Measurements from ENCODE around the gene SPNS2. TPM values are rescaled to one million over a fixed set of nuclear protein-coding genes. Genes with fewer than 3 reads are reported as not detected.

SPNS2 gene
- total RNA-seq, 4 donors from 2014 or later: 10.4 to 17.4 (median 16.4) TPM

DNA sequence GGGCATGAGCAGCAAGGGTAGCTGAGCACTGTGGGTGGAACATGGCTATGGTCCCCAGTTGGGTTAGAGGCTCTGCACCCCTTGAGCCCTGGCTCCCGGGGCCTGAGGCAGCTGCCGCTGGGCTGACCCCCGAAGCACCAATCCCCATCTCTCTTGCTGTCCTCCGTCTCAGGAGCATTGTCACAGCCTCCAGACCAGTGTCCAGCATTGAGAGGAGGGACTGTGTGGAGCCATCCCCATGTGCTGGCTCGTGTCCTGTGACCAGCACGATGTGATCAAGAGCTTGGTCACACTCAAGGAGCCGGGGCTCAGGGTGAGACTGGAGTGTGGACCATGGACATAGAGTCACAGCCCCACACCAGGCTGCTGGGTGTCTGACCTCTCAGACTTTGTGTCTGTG lies 88.5 kb downstream of the SPNS2 start:
- no peaks in the 10 kb centered on the region for H3K36me3 ChIP-seq
- no CpG with 5 or more reads among the region's 7 CpGs for whole genome bisulfite sequencing, 2 donors (ENCODE audit: low coverage in 1 of 2)

GRCh38 chr17:4587803-4588202 lies 89.1 kb downstream of the SPNS2 start:
- H3K36me3 ChIP-seq: no peaks in the 10 kb centered on the region
- ATAC-seq: no peak
- H3K9me3 ChIP-seq: no peaks in the 10 kb centered on the region
- TF ChIP-seq POLR2AphosphoS5 (IDR thresholded peaks at IDR 0.05) (no peak), CTCF (IDR thresholded peaks at IDR 0.05) (no peak), EP300 (IDR thresholded peaks at IDR 0.05) (no peak), POLR2A (IDR thresholded peaks at IDR 0.05) (no peak)
- peaks cover 33% of the 10 kb centered on the region for H3K27me3 ChIP-seq
- H3K27ac ChIP-seq: peak overlapping the region in 3 of 4 donors; percentile 58 to 64 (median 60)
- peaks cover 0 to 46% (median 5%) of the 10 kb centered on the region in 3 donors for H3K4me1 ChIP-seq
- H3K4me3 ChIP-seq: peak overlapping the region in 1 of 2 donors; percentile 10
- 57% methylated on average over 8 of the region's 9 CpGs; no CpG with 5 or more reads in 1 of the 2 donors for WGBS, 2 donors (ENCODE audit: low coverage in 1 of 2)

More for the DNA sequence above, 88.5 kb downstream of the SPNS2 start:
- Histone ChIP-seq H3K9me3 (no peaks in the 10 kb centered on the region), H3K4me3 (no peak overlapping the region), H3K27ac (peak overlapping the region in 3 of 4 donors; percentile 58 to 64 (median 60)), H3K27me3 (peaks cover 39% of the 10 kb centered on the region), H3K4me1 (peaks cover 0 to 46% (median 5%) of the 10 kb centered on the region in 3 donors)
- TF ChIP-seq POLR2AphosphoS5 (IDR thresholded peaks at IDR 0.05) (no peak), EP300 (IDR thresholded peaks at IDR 0.05) (no peak), CTCF (IDR thresholded peaks at IDR 0.05) (no peak), POLR2A (IDR thresholded peaks at IDR 0.05) (no peak)
- no peak for ATAC-seq

GRCh38 chr17:4588391-4588790 lies 89.7 kb downstream of the SPNS2 start:
- Histone ChIP-seq H3K4me1 (peaks cover 0 to 41% (median 5%) of the 10 kb centered on the region in 3 donors), H3K4me3 (peak overlapping the region in 1 of 2 donors; percentile 10), H3K36me3 (no peaks in the 10 kb centered on the region), H3K27me3 (peaks cover 27% of the 10 kb centered on the region), H3K27ac (peak overlapping the region in 3 of 4 donors; percentile 58 to 64 (median 60)), H3K9me3 (no peaks in the 10 kb centered on the region)
- ATAC-seq: no peak
- TF ChIP-seq CTCF (IDR thresholded peaks at IDR 0.05): no peak
- TF ChIP-seq POLR2A (IDR thresholded peaks at IDR 0.05): no peak
- TF ChIP-seq EP300 (IDR thresholded peaks at IDR 0.05): no peak
- no peak for TF ChIP-seq POLR2AphosphoS5 (IDR thresholded peaks at IDR 0.05)
- 81% methylated on average over 3 of the region's 11 CpGs; no CpG with 5 or more reads in 1 of the 2 donors for WGBS, 2 donors (ENCODE audit: low coverage in 1 of 2)

Other genes starting within 250 kb of the SPNS2 start
- gene ANKFY1, start 234.9 kb upstream of the SPNS2 start, total RNA-seq: 10 to 100 TPM; 22.4 to 46.4 (median 40.2) TPM
- 10 to 100 TPM; 50.9 to 77.5 (median 67.9) TPM for gene UBE2G1, start 132.2 kb upstream of the SPNS2 start, total RNA-seq
- gene SPNS3, start 64.9 kb upstream of the SPNS2 start, total RNA-seq: not detected
- gene MYBBP1A, start 56.5 kb downstream of the SPNS2 start, total RNA-seq: 10 to 100 TPM; 19.1 to 46.4 (median 40.9) TPM
- 1 to 10 TPM in 1 of 4 donors, under 1 TPM in 2, not detected in 1; 0.27 to 5.9 (median 0.47) TPM for gene GGT6, start 61.7 kb downstream of the SPNS2 start, total RNA-seq
- 1 to 10 TPM; 2.0 to 5.2 (median 3.7) TPM for gene SMTNL2, start 85.6 kb downstream of the SPNS2 start, total RNA-seq
- gene ALOX15, start 142.8 kb downstream of the SPNS2 start, total RNA-seq: under 1 TPM in 1 of 4 donors, not detected in 3; 0.12 TPM
- gene PELP1, start 205.3 kb downstream of the SPNS2 start, total RNA-seq: 10 to 100 TPM; 23.7 to 53.4 (median 28.5) TPM
- 10 to 100 TPM; 18.7 to 33.6 (median 28.5) TPM for gene ARRB2, start 211.8 kb downstream of the SPNS2 start, total RNA-seq
- 10 to 100 TPM; 21.9 to 28.9 (median 22.7) TPM for gene MED11, start 232.5 kb downstream of the SPNS2 start, total RNA-seq
- gene ZMYND15, start 241.0 kb downstream of the SPNS2 start, total RNA-seq: 1 to 10 TPM in 1 of 4 donors, under 1 TPM in 2, not detected in 1; 0.31 to 1.2 (median 0.67) TPM
- 10 to 100 TPM in 2 of 4 donors, 1 to 10 TPM in 2; 5.3 to 11.6 (median 8.3) TPM for gene CXCL16, start 241.0 kb downstream of the SPNS2 start, total RNA-seq